HepG2 (cell line): ENCODE data around the gene METAP1. TPM values are rescaled to one million over a fixed set of nuclear protein-coding genes. Genes with fewer than 3 reads are reported as not detected.

Experiments
- ATAC-seq: fragments of 200-7000 bp; cut with Tn5 transposase; 3 replicates; pipeline ENCODE4 v1.9.1; 2020; ENCODE audit warnings: mild to moderate bottlenecking, moderate library complexity
- BruUV-seq: library from RNA; stranded (reverse); fragments of 400-500 nt; replicated peaks from 2 replicates; lab custom pipeline; 2021; lab: Mats Ljungman, UMichigan
- CTCF ChIA-PET: fragments of 300-600 bp; formaldehyde crosslinking; extraction: SDS; loops from one replicate; lab custom pipeline; 2021; ENCODE audit warnings: low total read pairs, inconsistent platforms, low intra/inter-chr PET ratio; lab: Yijun Ruan, JAX
- POLR2A ChIA-PET: fragments of 350-600 bp; sonication (Branson Sonifier 250); formaldehyde crosslinking; loops from one replicate; lab custom pipeline; 2020; ENCODE audit warnings: antibody characterized with exemption, inconsistent platforms; lab: Yijun Ruan, JAX
- DNase-seq: peaks from one replicate; pipeline ENCODE4 v3.0.0-alpha.2; 2015; ENCODE audit warnings: low spot score
- FAIRE-seq: peaks from 3 replicates; lab custom pipeline; 2011; peaks lifted over from hg19 to GRCh38; lab: Jason Lieb, UNC
- H2AFZ ChIP-seq: one replicate; pipeline ENCODE4 v1.6.1; 2011; ENCODE audit warnings: low read length, inconsistent platforms
- H3K27ac ChIP-seq: fragments of 300-600 bp; 3 replicates; pipeline ENCODE4 v1.8.0; 2011; ENCODE audit warnings: mixed run types, mild to moderate bottlenecking, mixed read lengths, low read length, inconsistent platforms; ENCODE audit not compliant: insufficient read depth; ENCODE audit errors: extremely low read length
- H3K27me3 ChIP-seq, 2 experiments: fragments of 200-600 bp in 1 of 2; 2 replicates in 1 of 2; 3 replicates in 1 of 2; pipeline versions ENCODE4 v1.6.0 to v1.8.0; 2011; ENCODE audit warnings: low read length in 2 of 2, mild to moderate bottlenecking in 2 of 2, moderate library complexity in 2 of 2, inconsistent platforms in 1 of 2; ENCODE audit not compliant: insufficient read depth in 2 of 2, control insufficient read depth in 1 of 2
- H3K36me3 ChIP-seq, 2 experiments: fragments of 200-600 bp in 1 of 2; replicated peaks in 1 of 2; 2 replicates in 1 of 2; 3 replicates in 1 of 2; pipeline versions ENCODE4 v1.5.1 to v1.8.0; 2011; ENCODE audit warnings: low read length in 2 of 2, inconsistent platforms in 1 of 2; ENCODE audit not compliant: insufficient read depth in 2 of 2, control insufficient read depth in 1 of 2
- H3K4me1 ChIP-seq: 2 replicates; pipeline ENCODE4 v1.5.1; 2012; ENCODE audit warnings: low read length, inconsistent platforms; ENCODE audit not compliant: insufficient read depth
- H3K4me2 ChIP-seq: 2 replicates; pipeline ENCODE4 v1.6.0; 2011; ENCODE audit warnings: low read depth, low read length, inconsistent platforms
- H3K4me3 ChIP-seq, 3 experiments: fragments of 200-600 bp in 1 of 3; sonication (generic), shearing (Covaris generic) in 1 of 3; replicated peaks in 1 of 3; 2 replicates each; pipeline ENCODE4 v1.5.1; 2011 to 2016; ENCODE audit warnings: low read length in 3 of 3, inconsistent platforms in 2 of 3, low read depth in 2 of 3, mild to moderate bottlenecking in 2 of 3, control low read depth in 1 of 3, mixed read lengths in 1 of 3; ENCODE audit not compliant: insufficient read depth in 1 of 3
- H3K79me2 ChIP-seq: one replicate; pipeline ENCODE4 v1.6.1; 2011; ENCODE audit warnings: low read length, inconsistent platforms; ENCODE audit not compliant: insufficient read depth
- H3K9ac ChIP-seq: 2 replicates; pipeline ENCODE4 v1.6.0; 2011; ENCODE audit warnings: mild to moderate bottlenecking, low read depth, low read length, inconsistent platforms; ENCODE audit not compliant: insufficient read depth
- H3K9me3 ChIP-seq: 2 replicates; pipeline ENCODE4 v1.5.1; 2012; ENCODE audit warnings: mild to moderate bottlenecking, low read length
- H4K20me1 ChIP-seq: 2 replicates; pipeline ENCODE4 v1.6.0; 2011; ENCODE audit warnings: inconsistent platforms, mild to moderate bottlenecking, low read length, moderate library complexity; ENCODE audit not compliant: insufficient read depth
- EZH2 ChIP-seq: conservative IDR thresholded peaks from 2 replicates; pipeline ENCODE4 v1.6.1; 2012; ENCODE audit warnings: mild to moderate bottlenecking, low read depth, low read length, moderate library complexity
- MZF1 ChIP-seq: sonication (generic); formaldehyde crosslinking; IDR thresholded peaks from 2 replicates; pipeline ENCODE4 v1.8.1; 2023; ENCODE audit warnings: mild to moderate bottlenecking, missing genetic modification reagents, borderline replicate concordance
- TSC22D2 ChIP-seq: sonication (generic); formaldehyde crosslinking; IDR thresholded peaks from 2 replicates; pipeline ENCODE4 v1.5.1; 2020; ENCODE audit warnings: missing genetic modification reagents, mild to moderate bottlenecking, borderline replicate concordance
- WGBS: methylation state at CpG from one replicate; pipeline ENCODE4 v1.1.6; 2017; ENCODE audit warnings: low lambda C conversion rate; 5-methylcytosine and 5-hydroxymethylcytosine counted together
- in situ Hi-C: cut with HindIII; loops from 2 replicates; pipeline ENCODE4 v1.10.0; 2017; ENCODE audit warnings: low pct_unique_long_range_greater_than_20kb; ENCODE audit not compliant: extremely low pct_ligation_motif_present
- intact Hi-C: fragments of 100-400 bp; cut with micrococcal nuclease; formaldehyde crosslinking; loops from one replicate; pipeline ENCODE4 v1.10.0; 2022; ENCODE audit not compliant: unreplicated experiment
- polyA plus RNA-seq, 8 experiments: library from polyadenylated mRNA; depleted of rRNA in 3 of 8; stranded (reverse) in 7 of 8; unstranded in 1 of 8; fragments of >200 nt; fragmentation: Illumina TruSeq in 4 of 8; extraction: Trizol in 4 of 8; gene quantifications; 2 replicates each; pipeline versions ENCODE4 v1.2.1 to v1.2.3, GENCODE V29; 2011 to 2016; ENCODE audit warnings: low read depth in 4 of 8, missing spikeins in 1 of 8, mixed read lengths in 1 of 8; ENCODE audit not compliant: insufficient read depth in 1 of 8
- total RNA-seq, 5 experiments: library from RNA; depleted of rRNA; stranded (reverse); fragments of >200 nt; fragmentation: Illumina TruSeq; extraction: Trizol; gene quantifications; 2 replicates each; pipeline ENCODE4 v1.2.3, GENCODE V29; 2016; ENCODE audit warnings: low read depth in 1 of 5
- TF ChIP-seq, protein P1 (sequence below): sonication (generic); formaldehyde crosslinking; IDR thresholded peaks from 2 replicates; pipeline ENCODE4 v1.4.0; 2020; ENCODE audit warnings: missing genetic modification reagents, borderline replicate concordance

The METAP1 gene
- total and polyA plus RNA-seq, 2 of the 13 experiments (the other 11 are each of a cell fraction or from before 2014, with no cell fraction given): 44.9 to 53.5 TPM

DNA sequence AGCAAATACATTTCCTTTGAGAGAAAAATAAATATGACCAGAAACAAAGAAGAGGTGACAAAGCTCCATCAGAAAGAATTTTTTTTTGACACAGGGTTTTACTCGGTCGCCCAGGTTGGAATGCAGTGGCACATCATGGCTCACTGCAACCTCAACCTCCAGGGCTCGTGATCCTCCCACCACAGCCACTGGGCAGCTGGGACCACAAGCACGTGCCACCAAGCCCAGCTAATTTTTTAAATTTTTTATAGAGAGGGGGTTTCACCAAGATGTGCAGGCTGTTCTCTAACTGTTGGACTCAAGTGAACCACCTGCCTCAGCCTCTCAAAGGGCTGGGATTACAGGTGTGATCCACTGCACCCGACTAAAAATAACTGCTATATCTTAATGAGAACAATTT is 82.8 kb downstream of the METAP1 start:
- no peak overlapping the region for H3K4me2 ChIP-seq
- ATAC-seq (no peak), FAIRE-seq (no peak), DNase-seq (no peak)
- TF ChIP-seq, protein P1, sequence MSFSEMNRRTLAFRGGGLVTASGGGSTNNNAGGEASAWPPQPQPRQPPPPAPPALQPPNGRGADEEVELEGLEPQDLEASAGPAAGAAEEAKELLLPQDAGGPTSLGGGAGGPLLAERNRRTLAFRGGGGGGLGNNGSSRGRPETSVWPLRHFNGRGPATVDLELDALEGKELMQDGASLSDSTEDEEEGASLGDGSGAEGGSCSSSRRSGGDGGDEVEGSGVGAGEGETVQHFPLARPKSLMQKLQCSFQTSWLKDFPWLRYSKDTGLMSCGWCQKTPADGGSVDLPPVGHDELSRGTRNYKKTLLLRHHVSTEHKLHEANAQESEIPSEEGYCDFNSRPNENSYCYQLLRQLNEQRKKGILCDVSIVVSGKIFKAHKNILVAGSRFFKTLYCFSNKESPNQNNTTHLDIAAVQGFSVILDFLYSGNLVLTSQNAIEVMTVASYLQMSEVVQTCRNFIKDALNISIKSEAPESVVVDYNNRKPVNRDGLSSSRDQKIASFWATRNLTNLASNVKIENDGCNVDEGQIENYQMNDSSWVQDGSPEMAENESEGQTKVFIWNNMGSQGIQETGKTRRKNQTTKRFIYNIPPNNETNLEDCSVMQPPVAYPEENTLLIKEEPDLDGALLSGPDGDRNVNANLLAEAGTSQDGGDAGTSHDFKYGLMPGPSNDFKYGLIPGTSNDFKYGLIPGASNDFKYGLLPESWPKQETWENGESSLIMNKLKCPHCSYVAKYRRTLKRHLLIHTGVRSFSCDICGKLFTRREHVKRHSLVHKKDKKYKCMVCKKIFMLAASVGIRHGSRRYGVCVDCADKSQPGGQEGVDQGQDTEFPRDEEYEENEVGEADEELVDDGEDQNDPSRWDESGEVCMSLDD: no peak
- TF ChIP-seq TSC22D2 (no peak), EZH2 (no peak), MZF1 (CRISPR knock-in tag) (no peak)
- ChIA-PET CTCF (no interaction called here), POLR2A (interaction anchor here (1.2 to 1.5 kb wide), 3 partner anchors 10 to 66 kb away, joined by 3 to 6 read pairs (median 4); partner anchors contain the start of genes ADH4 and ADH5)
- peaks cover 62% of the 10 kb centered on the region for H3K4me1 ChIP-seq
- peaks cover 20 to 89% of the 10 kb centered on the region in 2 experiments for H3K36me3 ChIP-seq
- H3K27ac ChIP-seq: no peak overlapping the region
- peaks cover 21% of the 10 kb centered on the region for H3K79me2 ChIP-seq
- H3K4me3 ChIP-seq: no peak overlapping the region
- H3K9ac ChIP-seq: no peak overlapping the region
- no peak overlapping the region for H2AFZ ChIP-seq
- H3K27me3 ChIP-seq: no peaks in the 10 kb centered on the region
- WGBS: 99% methylated on average over 5 of the region's 5 CpGs
- H4K20me1 ChIP-seq: 0 out of 2 replicates have a peak, but pooled peaks cover under 1% of the 10 kb centered on the region
- BruUV-seq: no TSS peak
- in situ Hi-C loops (no loop called here), intact Hi-C loops (loop anchor here (5.0 kb wide), 1 partner anchor 809 kb away; no protein-coding TSS in a partner anchor)
- H3K9me3 ChIP-seq: no peaks in the 10 kb centered on the region
